T-helper 17 cell (primary cell): ENCODE results near the gene SBF2. TPM values are rescaled to one million over a fixed set of nuclear protein-coding genes. Genes with fewer than 3 reads are reported as not detected.
"Not testable (repeated sequence)": the region's sequence is repeated elsewhere in the genome, so short reads cannot be mapped to it uniquely, and the experiment has no call there.

Source experiments
- ATAC-seq: fragments of 150-1000 bp; cut with Tn5 transposase; 2 replicates; pipeline ENCODE4 v1.10.0; 2021; ENCODE audit warnings: mild to moderate bottlenecking, moderate library complexity
- DNase-seq, 3 donors: peaks; one replicate each; pipeline versions ENCODE4 v3.0.0 to v3.0.0-alpha.2; 2020 to 2021
- H3K9me3 ChIP-seq: one replicate; pipeline ENCODE4 v1.7.0; 2013; ENCODE audit warnings: low read length, mild to moderate bottlenecking; ENCODE audit not compliant: control insufficient read depth, poor library complexity, severe bottlenecking
- H3K27ac Mint-ChIP-seq: one replicate; pipeline ENCODE4 v1.8.0; 2022; ENCODE audit warnings: mild to moderate bottlenecking, moderate library complexity, mixed read lengths
- H3K27me3 Mint-ChIP-seq: one replicate; pipeline ENCODE4 v1.8.0; 2022; ENCODE audit warnings: mixed read lengths
- H3K36me3 Mint-ChIP-seq: one replicate; pipeline ENCODE4 v1.8.0; 2022; ENCODE audit warnings: low read depth, mixed read lengths
- H3K4me1 Mint-ChIP-seq: one replicate; pipeline ENCODE4 v1.8.0; 2022; ENCODE audit warnings: mild to moderate bottlenecking, mixed read lengths
- H3K4me3 Mint-ChIP-seq: one replicate; pipeline ENCODE4 v1.8.0; 2022; ENCODE audit warnings: mild to moderate bottlenecking, moderate library complexity, mixed read lengths
- total RNA-seq, 4 donors: library from RNA in 2 of 4; stranded (reverse) in 2 of 4; gene quantifications; one replicate each; pipeline ENCODE4 v1.2.3 and lab custom pipeline; 2022 to 2026

Gene SBF2
- total RNA-seq, 2 donors from 2014 or later, result 15.5 to 23.1 TPM

- not testable (repeated sequence) for H3K4me3 Mint-ChIP-seq, H3K9me3 ChIP-seq, H3K27ac Mint-ChIP-seq, H3K4me1 Mint-ChIP-seq, H3K27me3 Mint-ChIP-seq, ATAC-seq, H3K36me3 Mint-ChIP-seq, DNase-seq
Measured at GRCh38 chr11:9945680-9946079, 348.3 kb downstream of the SBF2 start.

DNA sequence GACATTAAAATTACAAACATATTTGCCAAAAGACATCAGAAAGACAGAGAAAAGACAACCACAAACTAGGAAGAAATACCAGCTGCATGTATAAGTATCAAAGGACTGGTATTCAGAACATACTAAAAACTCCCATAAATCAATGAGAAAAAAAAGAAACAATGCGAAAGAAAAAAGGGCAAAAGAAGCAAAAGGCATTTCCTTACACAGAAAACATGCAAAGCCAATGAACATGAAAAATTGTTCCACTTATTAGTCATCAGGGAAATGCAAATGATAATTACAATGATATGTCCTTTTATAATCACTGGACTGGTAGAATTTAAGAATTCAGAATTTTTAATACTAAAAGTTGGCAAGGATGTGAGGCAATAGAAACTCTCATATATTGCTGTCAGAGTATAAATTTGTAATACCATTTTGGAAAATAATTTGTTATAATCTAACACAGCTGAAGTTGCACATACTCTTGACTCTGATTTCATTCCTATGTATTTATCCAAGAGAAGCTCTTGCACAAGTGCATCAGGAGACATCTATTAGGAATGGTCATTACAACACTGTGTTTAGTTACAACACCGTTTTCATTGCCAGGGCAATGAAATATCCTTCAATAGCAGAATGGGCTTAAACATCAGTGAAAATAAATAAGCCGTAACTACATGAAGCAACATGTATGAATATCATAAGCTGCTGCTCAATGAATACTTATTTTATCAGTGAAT lies 350.5 kb downstream of the SBF2 start:
- Mint-ChIP-seq H3K36me3 (peaks cover 3% of the 10 kb centered on the region), H3K4me3 (no peak overlapping the region), H3K27ac (no peak overlapping the region), H3K4me1 (peaks cover 3% of the 10 kb centered on the region), H3K27me3 (no peaks in the 10 kb centered on the region)
- no peaks in the 10 kb centered on the region for H3K9me3 ChIP-seq
- ATAC-seq, result no peak
- DNase-seq, result no peak

GRCh38 chr11:9941991-9942390 lies 352.0 kb downstream of the SBF2 start:
- no peaks in the 10 kb centered on the region for H3K27me3 Mint-ChIP-seq
- H3K9me3 ChIP-seq, result no peaks in the 10 kb centered on the region
- H3K4me1 Mint-ChIP-seq, result peaks cover 3% of the 10 kb centered on the region
- no peak overlapping the region for H3K27ac Mint-ChIP-seq
- peaks cover 3% of the 10 kb centered on the region for H3K36me3 Mint-ChIP-seq
- DNase-seq, result no peak
- ATAC-seq, result no peak
- no peak overlapping the region for H3K4me3 Mint-ChIP-seq

DNA sequence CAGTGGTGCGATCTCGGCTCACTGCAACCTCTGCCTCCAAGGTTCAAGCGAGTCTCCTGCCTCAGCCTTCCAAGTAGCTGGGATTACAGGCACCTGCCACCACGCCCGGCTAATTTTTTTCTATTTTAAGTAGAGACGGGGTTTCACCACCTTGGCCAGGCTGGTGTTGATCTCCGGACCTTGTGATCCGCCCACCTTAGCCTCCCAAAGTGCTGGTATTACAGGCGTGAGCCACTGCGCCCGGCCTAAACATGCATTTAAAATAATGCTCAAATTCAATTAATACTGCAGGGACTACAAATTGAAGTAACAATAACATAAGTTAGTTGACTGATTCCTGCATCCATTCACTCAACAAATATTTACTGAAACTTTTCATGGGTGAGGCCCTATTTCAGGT lies 354.9 kb downstream of the SBF2 start:
- H3K9me3 ChIP-seq, H3K4me3 Mint-ChIP-seq, H3K27me3 Mint-ChIP-seq, H3K4me1 Mint-ChIP-seq, H3K36me3 Mint-ChIP-seq, H3K27ac Mint-ChIP-seq, ATAC-seq, DNase-seq: not testable (repeated sequence)

- no peak for DNase-seq
- H3K9me3 ChIP-seq, result no peaks in the 10 kb centered on the region
- Mint-ChIP-seq H3K4me1 (no peaks in the 10 kb centered on the region), H3K27ac (no peak overlapping the region), H3K4me3 (no peak overlapping the region), H3K27me3 (no peaks in the 10 kb centered on the region), H3K36me3 (peaks cover 9% of the 10 kb centered on the region)
- no peak for ATAC-seq
Measured at GRCh38 chr11:9936754-9937153, 357.3 kb downstream of the SBF2 start.

- not testable (repeated sequence) for H3K27me3 Mint-ChIP-seq, H3K9me3 ChIP-seq, ATAC-seq, H3K4me1 Mint-ChIP-seq, DNase-seq, H3K27ac Mint-ChIP-seq, H3K4me3 Mint-ChIP-seq, H3K36me3 Mint-ChIP-seq
Measured at GRCh38 chr11:9932843-9933242, 361.2 kb downstream of the SBF2 start.

DNA sequence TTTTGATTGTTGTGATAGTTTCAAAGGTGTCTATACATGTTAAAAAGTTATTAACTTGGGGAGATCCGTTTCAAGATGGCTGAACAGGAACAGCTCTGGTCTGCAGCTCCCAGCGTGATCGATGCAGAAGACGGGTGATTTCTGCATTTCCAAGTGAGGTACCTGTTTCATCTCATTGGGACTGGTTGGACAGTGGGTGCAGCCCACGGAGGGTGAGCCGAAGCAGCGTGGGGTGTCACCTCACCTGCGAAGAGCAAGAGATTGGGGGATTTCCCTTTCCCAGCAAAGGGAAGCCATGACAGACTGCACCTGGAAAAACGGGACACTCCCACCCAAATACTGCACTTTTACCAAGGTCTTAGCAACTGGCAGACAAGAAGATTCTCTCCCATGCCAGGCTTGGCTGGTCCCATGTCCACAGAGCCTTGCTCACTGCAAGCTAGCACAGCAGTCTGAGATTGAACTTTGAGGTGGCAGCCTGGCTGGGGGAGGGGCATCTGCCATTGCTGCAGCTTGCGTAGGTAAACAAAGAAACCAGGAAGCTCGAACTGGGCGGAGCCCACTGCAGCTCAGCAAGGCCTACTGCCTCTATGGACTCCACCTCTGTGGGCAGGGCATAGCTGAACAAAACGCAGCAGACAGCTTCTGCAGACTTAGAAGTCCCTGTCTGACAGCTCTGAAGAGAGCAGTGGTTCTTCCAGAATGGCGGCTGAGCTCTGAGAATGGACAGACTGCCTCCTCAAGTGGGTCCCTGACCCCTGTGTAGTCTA lies 363.3 kb downstream of the SBF2 start:
- H3K4me3 Mint-ChIP-seq, H3K36me3 Mint-ChIP-seq, H3K9me3 ChIP-seq, H3K4me1 Mint-ChIP-seq, DNase-seq, ATAC-seq, H3K27ac Mint-ChIP-seq, H3K27me3 Mint-ChIP-seq: not testable (repeated sequence)

DNA sequence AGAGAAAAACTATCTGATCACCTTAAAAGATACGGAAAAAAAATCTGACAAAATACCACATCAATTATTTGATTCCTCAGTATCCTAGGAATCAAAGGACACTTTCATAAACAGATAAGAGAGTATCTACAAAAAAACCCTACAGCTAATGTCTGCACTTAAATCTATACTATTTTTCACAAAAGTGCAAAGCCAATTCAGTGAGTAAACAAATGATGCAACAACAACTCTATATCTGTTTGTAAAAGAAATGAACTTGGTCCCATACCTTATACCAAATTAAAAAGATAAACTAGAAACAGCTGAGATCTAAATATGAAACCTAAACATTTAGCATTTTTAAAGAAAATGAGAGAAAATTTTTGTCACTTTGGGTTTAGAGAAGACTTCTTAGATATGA lies 366.3 kb downstream of the SBF2 start:
- Mint-ChIP-seq H3K27ac (no peak overlapping the region), H3K36me3 (no peaks in the 10 kb centered on the region), H3K27me3 (no peaks in the 10 kb centered on the region), H3K4me3 (no peak overlapping the region), H3K4me1 (no peaks in the 10 kb centered on the region)
- DNase-seq, result no peak
- no peak for ATAC-seq
- H3K9me3 ChIP-seq, result no peaks in the 10 kb centered on the region

- DNase-seq (no peak), ATAC-seq (no peak)
- no peaks in the 10 kb centered on the region for H3K27me3 Mint-ChIP-seq
Measured at GRCh38 chr11:9923280-9923679, 370.7 kb downstream of the SBF2 start.

DNA sequence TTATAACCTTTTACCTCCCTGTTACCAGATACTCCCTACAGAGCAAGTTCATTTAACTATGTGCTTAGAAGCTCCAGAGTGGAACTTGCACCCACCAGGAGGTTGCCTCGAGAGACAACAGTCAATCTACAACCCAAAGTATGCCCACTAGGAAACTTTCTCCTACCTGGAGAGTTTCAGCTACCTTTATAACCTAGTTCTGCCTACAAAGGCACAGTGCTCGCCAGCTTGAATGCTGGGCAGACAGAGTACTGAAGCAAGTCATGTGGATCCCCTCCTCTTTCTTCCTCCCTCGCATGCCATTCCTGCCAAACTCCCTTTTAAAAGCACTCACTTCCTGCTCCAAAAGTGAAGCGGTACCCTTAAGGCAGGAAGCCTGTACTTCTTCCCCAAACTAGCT lies 371.2 kb downstream of the SBF2 start:
- H3K36me3 Mint-ChIP-seq, result no peaks in the 10 kb centered on the region
- H3K9me3 ChIP-seq, result no peaks in the 10 kb centered on the region
- ATAC-seq (no peak), DNase-seq (no peak)
- H3K27ac Mint-ChIP-seq, result peak overlapping the region; percentile 60
- no peak overlapping the region for H3K4me3 Mint-ChIP-seq
- no peaks in the 10 kb centered on the region for H3K27me3 Mint-ChIP-seq
- H3K4me1 Mint-ChIP-seq, result no peaks in the 10 kb centered on the region

More at GRCh38 chr11:9923280-9923679, 370.7 kb downstream of the SBF2 start:
- no peaks in the 10 kb centered on the region for H3K9me3 ChIP-seq
- Mint-ChIP-seq H3K4me3 (no peak overlapping the region), H3K4me1 (no peaks in the 10 kb centered on the region), H3K27ac (peak overlapping the region; percentile 60), H3K36me3 (no peaks in the 10 kb centered on the region)

DNA sequence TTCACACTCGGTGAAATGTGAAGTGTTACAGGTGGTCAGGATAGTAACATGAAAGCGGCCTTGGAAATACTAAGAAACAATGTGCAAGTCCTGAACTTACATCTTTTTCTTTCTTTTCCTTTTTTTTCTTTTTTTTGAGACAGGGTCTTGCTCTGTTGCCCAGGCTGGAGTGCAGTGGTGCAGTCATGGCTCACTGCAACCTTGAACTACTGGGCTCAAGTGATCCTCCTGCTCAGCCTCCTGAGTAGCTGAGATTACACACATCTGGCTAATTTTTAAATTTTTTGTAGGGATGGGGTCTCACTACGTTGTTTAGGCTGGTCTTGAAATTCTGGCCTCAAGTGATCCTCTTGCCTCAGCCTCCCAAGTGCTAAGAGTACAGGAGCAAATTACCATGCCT lies 377.5 kb downstream of the SBF2 start:
- H3K4me1 Mint-ChIP-seq, result peaks cover 3% of the 10 kb centered on the region
- no peak for ATAC-seq
- no peaks in the 10 kb centered on the region for H3K27me3 Mint-ChIP-seq
- H3K9me3 ChIP-seq, result no peaks in the 10 kb centered on the region
- no peak overlapping the region for H3K27ac Mint-ChIP-seq
- DNase-seq, result no peak
- H3K36me3 Mint-ChIP-seq, result peaks cover 4% of the 10 kb centered on the region
- H3K4me3 Mint-ChIP-seq, result no peak overlapping the region

DNA sequence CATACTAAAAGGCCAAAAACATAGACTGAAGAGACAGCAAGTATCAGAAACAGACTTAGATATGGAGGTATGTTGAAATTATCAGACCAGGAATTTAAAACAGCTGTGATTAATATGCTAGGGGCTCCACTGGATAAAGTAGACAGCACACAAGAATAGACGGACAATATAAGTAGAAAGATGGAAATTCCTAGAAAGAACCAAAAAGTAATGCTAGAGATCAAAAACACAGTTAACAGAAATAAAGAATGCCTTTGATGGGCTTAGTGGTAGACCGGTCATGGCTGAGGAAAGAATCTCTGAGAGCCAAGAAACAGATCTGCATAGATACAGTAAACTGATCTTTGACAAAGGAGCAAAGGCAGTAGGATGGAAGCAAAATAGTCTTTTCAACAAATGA lies 380.0 kb downstream of the SBF2 start:
- no peak overlapping the region for H3K4me3 Mint-ChIP-seq
- no peaks in the 10 kb centered on the region for H3K9me3 ChIP-seq
- no peaks in the 10 kb centered on the region for H3K27me3 Mint-ChIP-seq
- H3K27ac Mint-ChIP-seq, result no peak overlapping the region
- DNase-seq (no peak), ATAC-seq (no peak)
- peaks cover 3% of the 10 kb centered on the region for H3K4me1 Mint-ChIP-seq
- H3K36me3 Mint-ChIP-seq, result peaks cover 4% of the 10 kb centered on the region

DNA sequence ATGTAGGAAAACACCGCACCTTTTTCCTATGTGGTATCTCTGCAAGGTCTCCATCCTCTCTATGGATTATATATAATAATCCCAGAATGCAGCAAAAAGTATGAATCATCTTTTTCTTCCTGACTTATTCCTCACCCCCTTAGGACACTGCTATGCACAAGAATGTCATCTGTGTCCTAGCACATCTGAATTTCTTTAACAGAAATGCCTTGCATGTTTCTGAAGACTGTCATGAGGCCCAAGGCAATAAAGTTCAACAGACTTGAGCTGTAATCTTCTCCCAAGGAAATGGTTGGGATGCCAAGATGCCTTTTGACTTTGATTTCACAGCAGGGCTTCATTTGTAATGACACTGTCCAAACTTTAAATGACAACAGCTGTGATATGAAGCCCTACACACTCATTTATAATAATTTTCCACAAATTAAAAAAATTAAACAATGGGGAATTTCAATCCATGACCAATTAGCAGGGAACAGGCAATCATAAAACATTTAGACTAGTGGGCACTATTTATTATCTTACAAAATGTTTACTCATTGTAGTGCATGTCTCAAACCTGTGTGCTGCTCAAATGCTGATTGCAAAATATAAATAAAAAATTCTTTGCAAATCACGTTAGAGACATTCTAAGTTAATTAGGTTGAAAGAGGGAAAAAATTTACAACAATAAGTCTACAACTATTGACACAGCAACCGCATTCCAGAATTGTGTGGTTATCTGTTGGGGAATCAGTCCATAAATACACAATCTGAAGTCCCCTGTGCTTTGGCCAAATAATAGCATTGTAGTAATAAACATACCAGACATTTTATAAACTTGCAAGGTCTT lies 387.8 kb downstream of the SBF2 start:
- no peaks in the 10 kb centered on the region for H3K27me3 Mint-ChIP-seq
- peaks cover 5% of the 10 kb centered on the region for H3K36me3 Mint-ChIP-seq
- no peaks in the 10 kb centered on the region for H3K9me3 ChIP-seq
- no peak for ATAC-seq
- no peak for DNase-seq
- H3K4me1 Mint-ChIP-seq, result no peaks in the 10 kb centered on the region
- no peak overlapping the region for H3K4me3 Mint-ChIP-seq
- H3K27ac Mint-ChIP-seq, result no peak overlapping the region
